Breast epithelium (tissue), 4 donors: ENCODE measurements around the gene RIMBP2. TPM values are rescaled to one million over a fixed set of nuclear protein-coding genes. Genes with fewer than 3 reads are reported as not detected.

Source experiments
- DNase-seq, 2 donors: peaks; one replicate each; pipeline ENCODE4 v3.0.0-alpha.2; 2019; ENCODE audit warnings: low spot score in 2 of 2
- H3K27ac ChIP-seq, 2 donors: fragments of 200-600 bp; sonication (generic) in 1 of 2; one replicate each; pipeline ENCODE4 v1.5.1; 2016 to 2019; ENCODE audit warnings: mild to moderate bottlenecking in 1 of 2
- H3K27me3 ChIP-seq, 2 donors: fragments of 200-600 bp; sonication (generic) in 1 of 2; one replicate each; pipeline versions ENCODE4 v1.5.1 to v1.6.0; 2017 to 2019; ENCODE audit warnings: control low read depth in 1 of 2, mild to moderate bottlenecking in 1 of 2
- H3K36me3 ChIP-seq: fragments of 200-600 bp; one replicate; pipeline ENCODE4 v1.5.1; 2019
- H3K4me1 ChIP-seq, 2 donors: fragments of 200-600 bp; sonication (generic); one replicate each; pipeline ENCODE4 v1.5.1; 2016 to 2019; ENCODE audit warnings: control low read depth in 1 of 2
- H3K4me3 ChIP-seq, 3 donors: fragments of 200-600 bp; sonication (generic); 1 replicate in 2 of 3; 2 replicates in 1 of 3; pipeline ENCODE4 v1.5.1; 2016 to 2019; ENCODE audit warnings: mild to moderate bottlenecking in 3 of 3, moderate library complexity in 2 of 3
- H3K9me3 ChIP-seq, 2 donors: fragments of 200-600 bp; sonication (generic) in 1 of 2; one replicate each; pipeline ENCODE4 v1.5.1; 2016 to 2019; ENCODE audit warnings: control low read depth in 1 of 2
- POLR2A ChIP-seq: fragments of 450-650 bp; IDR thresholded peaks from one replicate; pipeline ENCODE4 v1.6.1; 2016; ENCODE audit warnings: antibody characterized with exemption, mild to moderate bottlenecking, moderate library complexity
- POLR2AphosphoS5 ChIP-seq, 3 donors: sonication (generic); formaldehyde crosslinking; IDR thresholded peaks; one replicate each; pipeline ENCODE4 v1.6.1; 2017; ENCODE audit warnings: antibody characterized with exemption in 3 of 3
- intact Hi-C: fragments of 100-400 bp; cut with DNase I; formaldehyde crosslinking; loops from one replicate; pipeline ENCODE4 v1.15.1; 2023; ENCODE audit warnings: low total_unique reads
- total RNA-seq, 3 donors: library from RNA; depleted of rRNA; stranded (reverse); fragments of >200 nt; gene quantifications; one replicate each; pipeline ENCODE4 v1.1.0, GENCODE V29; 2016
- TF ChIP-seq, protein P1 (sequence below), 3 donors: fragments of 450-650 bp; IDR thresholded peaks; one replicate each; pipeline ENCODE4 v1.5.1; 2016 to 2017; ENCODE audit warnings: antibody characterized with exemption in 3 of 3, mild to moderate bottlenecking in 3 of 3, moderate library complexity in 3 of 3

The RIMBP2 gene
- total RNA-seq, 3 donors from 2014 or later: under 0.01 to 0.59 (median under 0.01) TPM

DNA sequence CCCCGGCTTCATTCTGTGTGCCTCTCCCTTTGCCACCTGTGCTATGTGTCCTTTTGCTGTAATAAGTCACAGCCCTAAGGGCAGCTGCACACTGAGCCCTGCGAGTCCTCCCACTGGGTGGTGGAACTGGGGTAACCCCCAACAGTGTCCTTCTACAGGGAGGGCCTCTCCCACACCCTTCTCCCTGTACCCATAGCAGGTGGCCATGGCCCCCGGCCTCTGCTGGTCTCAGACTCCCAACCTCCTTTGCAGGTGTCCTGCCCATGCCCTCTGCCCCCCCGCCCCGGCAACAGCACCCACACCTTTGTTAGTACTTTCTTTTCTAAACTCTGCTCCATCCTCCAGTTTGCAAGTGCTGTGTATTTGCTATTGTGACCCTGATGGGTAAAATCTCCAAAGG lies 206.6 kb downstream of the RIMBP2 start:
- Histone ChIP-seq H3K27ac (no peak overlapping the region), H3K36me3 (no peaks in the 10 kb centered on the region), H3K4me3 (no peak overlapping the region), H3K9me3 (no peaks in the 10 kb centered on the region), H3K27me3 (no peaks in the 10 kb centered on the region), H3K4me1 (no peaks in the 10 kb centered on the region)
- intact Hi-C loops: no loop called here
- TF ChIP-seq POLR2AphosphoS5 (IDR thresholded peaks at IDR 0.05) (no peak), POLR2A (no peak)
- TF ChIP-seq, protein P1, sequence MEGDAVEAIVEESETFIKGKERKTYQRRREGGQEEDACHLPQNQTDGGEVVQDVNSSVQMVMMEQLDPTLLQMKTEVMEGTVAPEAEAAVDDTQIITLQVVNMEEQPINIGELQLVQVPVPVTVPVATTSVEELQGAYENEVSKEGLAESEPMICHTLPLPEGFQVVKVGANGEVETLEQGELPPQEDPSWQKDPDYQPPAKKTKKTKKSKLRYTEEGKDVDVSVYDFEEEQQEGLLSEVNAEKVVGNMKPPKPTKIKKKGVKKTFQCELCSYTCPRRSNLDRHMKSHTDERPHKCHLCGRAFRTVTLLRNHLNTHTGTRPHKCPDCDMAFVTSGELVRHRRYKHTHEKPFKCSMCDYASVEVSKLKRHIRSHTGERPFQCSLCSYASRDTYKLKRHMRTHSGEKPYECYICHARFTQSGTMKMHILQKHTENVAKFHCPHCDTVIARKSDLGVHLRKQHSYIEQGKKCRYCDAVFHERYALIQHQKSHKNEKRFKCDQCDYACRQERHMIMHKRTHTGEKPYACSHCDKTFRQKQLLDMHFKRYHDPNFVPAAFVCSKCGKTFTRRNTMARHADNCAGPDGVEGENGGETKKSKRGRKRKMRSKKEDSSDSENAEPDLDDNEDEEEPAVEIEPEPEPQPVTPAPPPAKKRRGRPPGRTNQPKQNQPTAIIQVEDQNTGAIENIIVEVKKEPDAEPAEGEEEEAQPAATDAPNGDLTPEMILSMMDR (IDR thresholded peaks at IDR 0.05): no peak
- no peak for DNase-seq

DNA sequence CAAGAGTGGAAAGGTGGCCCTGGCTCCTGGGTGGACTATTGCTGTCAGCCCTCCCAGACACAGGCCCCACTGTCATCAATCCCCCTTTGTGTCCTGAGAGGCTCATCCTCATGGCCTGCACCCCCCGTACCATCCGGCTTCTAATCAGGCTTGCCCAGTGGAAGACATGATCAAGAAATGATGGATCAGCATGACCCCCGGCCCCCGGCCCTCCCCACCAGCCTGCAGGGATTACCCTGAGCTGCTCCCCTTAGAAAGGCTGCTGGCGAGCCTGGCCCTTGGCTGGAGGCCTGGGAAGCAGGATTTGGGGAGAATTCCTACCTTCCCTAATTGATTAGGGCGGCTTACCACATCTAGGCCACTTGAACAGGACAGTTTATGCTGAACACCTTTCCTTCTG lies 207.3 kb downstream of the RIMBP2 start:
- Histone ChIP-seq H3K36me3 (no peaks in the 10 kb centered on the region), H3K27ac (no peak overlapping the region), H3K4me3 (no peak overlapping the region), H3K27me3 (no peaks in the 10 kb centered on the region), H3K4me1 (no peaks in the 10 kb centered on the region), H3K9me3 (no peaks in the 10 kb centered on the region)
- TF ChIP-seq POLR2A (no peak), POLR2AphosphoS5 (IDR thresholded peaks at IDR 0.05) (no peak)
- TF ChIP-seq, protein P1 (IDR thresholded peaks at IDR 0.05): no peak
- intact Hi-C loops: no loop called here
- DNase-seq: no peak

DNA sequence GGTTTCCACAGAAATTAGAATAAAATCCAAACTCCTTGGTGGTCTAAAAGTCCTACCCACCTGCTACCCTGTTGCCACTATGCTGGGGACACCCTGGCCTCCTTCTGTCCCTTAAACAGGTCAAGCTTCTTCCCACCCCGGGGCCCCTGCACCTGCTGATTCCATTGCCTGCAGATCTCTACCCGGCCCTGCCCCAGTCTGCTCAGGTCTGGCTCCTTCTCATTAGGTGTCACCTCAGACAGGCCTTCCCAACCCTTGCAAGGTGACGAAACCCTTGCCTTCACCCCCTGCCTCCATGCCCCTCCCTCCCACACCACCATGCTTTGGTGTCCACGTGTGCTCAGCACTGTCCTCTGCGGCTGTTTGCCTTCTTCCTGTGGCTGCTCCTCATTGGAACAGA lies 207.8 kb downstream of the RIMBP2 start:
- H3K36me3 ChIP-seq: no peaks in the 10 kb centered on the region
- no peak overlapping the region for H3K4me3 ChIP-seq
- H3K4me1 ChIP-seq: no peaks in the 10 kb centered on the region
- H3K9me3 ChIP-seq: no peaks in the 10 kb centered on the region
- TF ChIP-seq, protein P1 (IDR thresholded peaks at IDR 0.05): no peak
- no peak for TF ChIP-seq POLR2A
- TF ChIP-seq POLR2AphosphoS5 (IDR thresholded peaks at IDR 0.05): no peak
- intact Hi-C loops: no loop called here
- no peak overlapping the region for H3K27ac ChIP-seq
- no peaks in the 10 kb centered on the region for H3K27me3 ChIP-seq
- DNase-seq: no peak

DNA sequence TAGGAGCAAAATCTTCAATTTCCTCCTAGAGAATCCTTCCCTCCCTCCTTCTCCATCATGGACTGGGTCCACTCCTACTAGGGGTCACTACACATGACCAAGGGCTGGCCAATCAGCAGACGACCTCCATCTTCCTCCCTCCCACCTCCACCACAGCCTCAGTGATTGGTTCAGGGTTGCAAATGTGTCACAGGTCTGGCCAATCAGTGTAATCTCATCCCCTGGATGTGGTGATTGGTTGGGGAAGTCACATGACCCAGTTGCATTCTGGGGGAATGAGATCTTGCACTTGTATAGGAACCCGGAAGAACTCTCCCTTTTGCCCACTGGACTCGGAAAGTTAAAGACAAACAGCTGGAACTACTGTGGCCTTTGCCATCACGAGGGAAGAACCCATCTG lies 209.3 kb downstream of the RIMBP2 start:
- H3K9me3 ChIP-seq: no peaks in the 10 kb centered on the region
- no peak for TF ChIP-seq POLR2AphosphoS5 (IDR thresholded peaks at IDR 0.05)
- TF ChIP-seq POLR2A: no peak
- TF ChIP-seq, protein P1 (IDR thresholded peaks at IDR 0.05): no peak
- H3K27me3 ChIP-seq: no peaks in the 10 kb centered on the region
- H3K27ac ChIP-seq: no peak overlapping the region
- no peak overlapping the region for H3K4me3 ChIP-seq
- no peaks in the 10 kb centered on the region for H3K4me1 ChIP-seq
- H3K36me3 ChIP-seq: no peaks in the 10 kb centered on the region
- DNase-seq: no peak
- intact Hi-C loops: no loop called here

DNA sequence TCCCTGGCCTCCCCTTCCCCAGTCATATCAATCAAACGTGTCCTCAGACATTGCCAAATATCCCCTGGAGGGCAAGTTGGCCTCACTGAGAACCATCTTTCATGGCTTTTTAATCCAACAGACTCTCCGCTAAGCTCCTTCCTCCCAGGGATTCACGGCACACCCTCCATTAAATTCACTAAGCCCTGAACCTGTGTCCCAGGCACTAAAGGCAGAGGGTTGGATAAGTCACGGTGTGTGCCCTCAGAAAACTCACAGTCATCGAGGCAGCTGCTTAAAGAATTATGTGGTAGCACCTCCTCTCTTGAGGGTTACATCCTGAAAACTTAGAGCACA lies 211.3 kb downstream of the RIMBP2 start:
- no peak for DNase-seq
- no peaks in the 10 kb centered on the region for H3K36me3 ChIP-seq
- no peak overlapping the region for H3K4me3 ChIP-seq
- no peaks in the 10 kb centered on the region for H3K4me1 ChIP-seq
- no peak for TF ChIP-seq POLR2AphosphoS5 (IDR thresholded peaks at IDR 0.05)
- no peak overlapping the region for H3K27ac ChIP-seq
- intact Hi-C loops: no loop called here
- no peaks in the 10 kb centered on the region for H3K9me3 ChIP-seq
- H3K27me3 ChIP-seq: no peaks in the 10 kb centered on the region
